ENCODE measurements around the gene CYP2R1. TPM values are rescaled to one million over a fixed set of nuclear protein-coding genes. Genes with fewer than 3 reads are reported as not detected.

CYP2R1 gene
- total and polyA plus RNA-seq, 2 of the 13 experiments (the other 11 are each of a cell fraction or from before 2014, with no cell fraction given), result 0.59 to 0.60 TPM

DNA sequence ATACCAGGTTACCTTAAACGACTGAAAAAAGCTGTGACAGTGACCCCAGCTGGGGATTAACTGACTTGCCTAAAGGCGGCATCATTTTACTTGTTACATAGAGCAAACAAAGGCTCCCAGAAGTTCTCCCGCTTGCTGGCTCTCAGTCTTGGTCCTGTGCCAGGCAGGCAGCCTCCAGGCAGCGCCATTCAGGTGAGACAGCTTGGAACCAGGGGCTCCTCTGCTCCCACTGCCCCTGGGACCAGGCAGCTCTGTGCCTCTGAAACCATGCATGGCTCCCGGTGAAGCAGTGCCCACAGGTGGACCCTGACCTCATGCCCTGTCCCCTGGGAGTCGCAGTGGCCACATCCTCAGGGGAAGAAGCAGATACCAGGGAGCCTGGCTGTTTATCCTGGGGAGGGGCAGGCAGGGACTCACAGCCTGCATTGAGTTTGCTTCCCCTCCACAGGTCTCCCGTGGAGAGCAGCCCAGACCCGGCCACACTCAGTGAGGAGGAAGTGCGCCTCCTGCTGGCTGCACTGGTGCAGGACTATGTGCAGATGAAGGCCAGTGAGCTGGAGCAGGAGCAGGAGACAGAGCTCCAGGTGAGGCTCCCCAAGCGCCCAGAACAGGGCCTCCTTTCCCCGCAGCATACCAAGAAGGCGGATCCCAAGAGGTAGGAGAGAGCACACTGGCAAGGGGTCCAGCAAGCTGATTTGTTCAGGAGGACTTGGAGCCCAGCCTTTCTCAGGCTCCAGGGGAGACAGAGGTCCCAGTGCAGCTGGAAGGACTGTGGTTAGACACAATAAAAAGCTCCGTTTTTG, 15.6 kb upstream of the CYP2R1 start (continued):
- TF ChIP-seq CBX2 (IDR thresholded peaks at IDR 0.05; ENCODE audit: low read depth, low read length) (no peak), CBX2 (CRISPR knock-in tag; IDR thresholded peaks at IDR 0.05; ENCODE audit: low read depth) (0 out of 2 replicates have a peak, but pooled peaks have one; percentile 66), ZNF44 (CRISPR knock-in tag; IDR thresholded peaks at IDR 0.05) (0 out of 2 replicates have a peak, but pooled peaks have one; percentile 40), ZNF230 (CRISPR knock-in tag; IDR thresholded peaks at IDR 0.05) (no peak), NR2F6 (IDR thresholded peaks at IDR 0.05) (no peak), NR2F6 (CRISPR knock-in tag; IDR thresholded peaks at IDR 0.05) (0 out of 2 replicates have a peak, but pooled peaks have one; percentile 23), ZNF225 (CRISPR knock-in tag; IDR thresholded peaks at IDR 0.05) (no peak), ZNF546 (CRISPR knock-in tag; conservative IDR thresholded peaks at IDR 0.05) (no peak), CREM (IDR thresholded peaks at IDR 0.05) (no peak), CREM (CRISPR knock-in tag; IDR thresholded peaks at IDR 0.05) (no peak), NONO (IDR thresholded peaks at IDR 0.05) (no peak), NONO (CRISPR knock-in tag; conservative IDR thresholded peaks at IDR 0.05) (0 out of 2 replicates have a peak, but pooled peaks have one; percentile 20), CCDC6 (CRISPR knock-in tag; IDR thresholded peaks at IDR 0.05) (no peak), SOX13 (IDR thresholded peaks at IDR 0.05) (no peak), SOX13 (CRISPR knock-in tag; conservative IDR thresholded peaks at IDR 0.05 in 1 of 2, IDR thresholded peaks at IDR 0.05 in 1 of 2) (0 out of 4 replicates have a peak, but pooled peaks of 1 of the 2 experiments have one; percentile 6), HHEX (CRISPR knock-in tag; IDR thresholded peaks at IDR 0.05) (no peak), ZNF589 (CRISPR knock-in tag; conservative IDR thresholded peaks at IDR 0.05) (no peak), PAWR (CRISPR knock-in tag; IDR thresholded peaks at IDR 0.05; ENCODE audit: borderline replicate concordance) (no peak)
- TF ChIP-seq, protein P1, sequence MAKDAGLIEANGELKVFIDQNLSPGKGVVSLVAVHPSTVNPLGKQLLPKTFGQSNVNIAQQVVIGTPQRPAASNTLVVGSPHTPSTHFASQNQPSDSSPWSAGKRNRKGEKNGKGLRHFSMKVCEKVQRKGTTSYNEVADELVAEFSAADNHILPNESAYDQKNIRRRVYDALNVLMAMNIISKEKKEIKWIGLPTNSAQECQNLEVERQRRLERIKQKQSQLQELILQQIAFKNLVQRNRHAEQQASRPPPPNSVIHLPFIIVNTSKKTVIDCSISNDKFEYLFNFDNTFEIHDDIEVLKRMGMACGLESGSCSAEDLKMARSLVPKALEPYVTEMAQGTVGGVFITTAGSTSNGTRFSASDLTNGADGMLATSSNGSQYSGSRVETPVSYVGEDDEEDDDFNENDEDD (CRISPR knock-in tag; IDR thresholded peaks at IDR 0.05; ENCODE audit: borderline replicate concordance), result no peak
- TF ChIP-seq, protein P2, sequence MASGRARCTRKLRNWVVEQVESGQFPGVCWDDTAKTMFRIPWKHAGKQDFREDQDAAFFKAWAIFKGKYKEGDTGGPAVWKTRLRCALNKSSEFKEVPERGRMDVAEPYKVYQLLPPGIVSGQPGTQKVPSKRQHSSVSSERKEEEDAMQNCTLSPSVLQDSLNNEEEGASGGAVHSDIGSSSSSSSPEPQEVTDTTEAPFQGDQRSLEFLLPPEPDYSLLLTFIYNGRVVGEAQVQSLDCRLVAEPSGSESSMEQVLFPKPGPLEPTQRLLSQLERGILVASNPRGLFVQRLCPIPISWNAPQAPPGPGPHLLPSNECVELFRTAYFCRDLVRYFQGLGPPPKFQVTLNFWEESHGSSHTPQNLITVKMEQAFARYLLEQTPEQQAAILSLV (CRISPR knock-in tag; IDR thresholded peaks at IDR 0.05; ENCODE audit: borderline replicate concordance), result no peak
- TF ChIP-seq, protein P3, sequence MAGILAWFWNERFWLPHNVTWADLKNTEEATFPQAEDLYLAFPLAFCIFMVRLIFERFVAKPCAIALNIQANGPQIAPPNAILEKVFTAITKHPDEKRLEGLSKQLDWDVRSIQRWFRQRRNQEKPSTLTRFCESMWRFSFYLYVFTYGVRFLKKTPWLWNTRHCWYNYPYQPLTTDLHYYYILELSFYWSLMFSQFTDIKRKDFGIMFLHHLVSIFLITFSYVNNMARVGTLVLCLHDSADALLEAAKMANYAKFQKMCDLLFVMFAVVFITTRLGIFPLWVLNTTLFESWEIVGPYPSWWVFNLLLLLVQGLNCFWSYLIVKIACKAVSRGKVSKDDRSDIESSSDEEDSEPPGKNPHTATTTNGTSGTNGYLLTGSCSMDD (CRISPR knock-in tag; IDR thresholded peaks at IDR 0.05), result no peak
- TF ChIP-seq, protein P4, sequence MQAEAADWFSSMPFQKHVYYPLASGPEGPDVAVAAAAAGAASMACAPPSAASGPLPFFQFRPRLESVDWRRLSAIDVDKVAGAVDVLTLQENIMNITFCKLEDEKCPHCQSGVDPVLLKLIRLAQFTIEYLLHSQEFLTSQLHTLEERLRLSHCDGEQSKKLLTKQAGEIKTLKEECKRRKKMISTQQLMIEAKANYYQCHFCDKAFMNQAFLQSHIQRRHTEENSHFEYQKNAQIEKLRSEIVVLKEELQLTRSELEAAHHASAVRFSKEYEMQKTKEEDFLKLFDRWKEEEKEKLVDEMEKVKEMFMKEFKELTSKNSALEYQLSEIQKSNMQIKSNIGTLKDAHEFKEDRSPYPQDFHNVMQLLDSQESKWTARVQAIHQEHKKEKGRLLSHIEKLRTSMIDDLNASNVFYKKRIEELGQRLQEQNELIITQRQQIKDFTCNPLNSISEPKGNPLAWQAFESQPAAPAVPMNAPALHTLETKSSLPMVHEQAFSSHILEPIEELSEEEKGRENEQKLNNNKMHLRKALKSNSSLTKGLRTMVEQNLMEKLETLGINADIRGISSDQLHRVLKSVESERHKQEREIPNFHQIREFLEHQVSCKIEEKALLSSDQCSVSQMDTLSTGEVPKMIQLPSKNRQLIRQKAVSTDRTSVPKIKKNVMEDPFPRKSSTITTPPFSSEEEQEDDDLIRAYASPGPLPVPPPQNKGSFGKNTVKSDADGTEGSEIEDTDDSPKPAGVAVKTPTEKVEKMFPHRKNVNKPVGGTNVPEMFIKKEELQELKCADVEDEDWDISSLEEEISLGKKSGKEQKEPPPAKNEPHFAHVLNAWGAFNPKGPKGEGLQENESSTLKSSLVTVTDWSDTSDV (CRISPR knock-in tag; IDR thresholded peaks at IDR 0.05), result no peak
- TF ChIP-seq, protein P5, sequence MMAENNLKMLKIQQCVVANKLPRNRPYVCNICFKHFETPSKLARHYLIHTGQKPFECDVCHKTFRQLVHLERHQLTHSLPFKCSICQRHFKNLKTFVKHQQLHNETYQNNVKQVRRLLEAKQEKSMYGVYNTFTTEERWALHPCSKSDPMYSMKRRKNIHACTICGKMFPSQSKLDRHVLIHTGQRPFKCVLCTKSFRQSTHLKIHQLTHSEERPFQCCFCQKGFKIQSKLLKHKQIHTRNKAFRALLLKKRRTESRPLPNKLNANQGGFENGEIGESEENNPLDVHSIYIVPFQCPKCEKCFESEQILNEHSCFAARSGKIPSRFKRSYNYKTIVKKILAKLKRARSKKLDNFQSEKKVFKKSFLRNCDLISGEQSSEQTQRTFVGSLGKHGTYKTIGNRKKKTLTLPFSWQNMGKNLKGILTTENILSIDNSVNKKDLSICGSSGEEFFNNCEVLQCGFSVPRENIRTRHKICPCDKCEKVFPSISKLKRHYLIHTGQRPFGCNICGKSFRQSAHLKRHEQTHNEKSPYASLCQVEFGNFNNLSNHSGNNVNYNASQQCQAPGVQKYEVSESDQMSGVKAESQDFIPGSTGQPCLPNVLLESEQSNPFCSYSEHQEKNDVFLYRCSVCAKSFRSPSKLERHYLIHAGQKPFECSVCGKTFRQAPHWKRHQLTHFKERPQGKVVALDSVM (CRISPR knock-in tag; IDR thresholded peaks at IDR 0.05), result no peak

All from HepG2 (cell line).